Measurements from ENCODE around the gene TMEM233.

- TF ChIP-seq CTCF (IDR thresholded peaks at IDR 0.05) (peak in 1 of 2 donors; percentile 25), POLR2A (IDR thresholded peaks at IDR 0.05) (no peak)
Observed at GRCh38 chr12:119649202-119649808, 55.7 kb downstream of the TMEM233 start.

Measured in suprapubic skin (tissue), 3 donors.